OCI-LY7 (cell line): Measurements from ENCODE around the gene ATL2. TPM values are rescaled to one million over a fixed set of nuclear protein-coding genes. Genes with fewer than 3 reads are reported as not detected.

Source experiments
- BruUV-seq: library from RNA; stranded (reverse); fragments of 400-500 nt; replicated peaks from 2 replicates; lab custom pipeline; 2021; lab: Mats Ljungman, UMichigan
- CTCF ChIA-PET: fragments of 300-600 bp; sonication (Branson Sonifier 250); formaldehyde crosslinking; loops from one replicate; lab custom pipeline; 2022; ENCODE audit warnings: antibody characterized with exemption; ENCODE audit not compliant: unreplicated experiment; lab: Charles Lee
- POLR2A ChIA-PET: fragments of 300-600 bp; sonication (Branson Sonifier 250); formaldehyde crosslinking; loops from one replicate; lab custom pipeline; 2022; ENCODE audit warnings: antibody characterized with exemption; lab: Charles Lee
- DNase-seq: peaks from one replicate; pipeline ENCODE4 v3.0.0-alpha.2; 2015; ENCODE audit warnings: low spot score
- H2AFZ ChIP-seq: fragments of 200-600 bp; sonication (generic), shearing (Covaris generic); 2 replicates; pipeline ENCODE4 v1.6.1; 2014; ENCODE audit warnings: mild to moderate bottlenecking, antibody characterized with exemption, low read length, moderate library complexity
- H3K27ac ChIP-seq: fragments of 200-600 bp; sonication (generic); 2 replicates; pipeline ENCODE4 v1.5.1; 2014; ENCODE audit warnings: mixed run types, low read depth, mild to moderate bottlenecking, moderate library complexity, low read length, inconsistent platforms; ENCODE audit not compliant: poor library complexity, severe bottlenecking
- H3K36me3 ChIP-seq: fragments of 200-600 bp; sonication (generic); 2 replicates; pipeline ENCODE4 v1.6.1; 2014; ENCODE audit warnings: mild to moderate bottlenecking, antibody characterized with exemption, low read length, moderate library complexity, mixed read lengths; ENCODE audit not compliant: insufficient read depth
- H3K4me1 ChIP-seq: fragments of 200-600 bp; sonication (generic); 2 replicates; pipeline ENCODE4 v1.5.1; 2014; ENCODE audit warnings: mild to moderate bottlenecking, low read length; ENCODE audit not compliant: insufficient read depth, poor library complexity, severe bottlenecking
- H3K4me2 ChIP-seq: fragments of 200-600 bp; sonication (generic); 2 replicates; pipeline ENCODE4 v1.6.1; 2014; ENCODE audit warnings: mild to moderate bottlenecking, low read length
- H3K4me3 ChIP-seq: fragments of 200-600 bp; sonication (generic); 2 replicates; pipeline ENCODE4 v1.5.1; 2014; ENCODE audit warnings: mild to moderate bottlenecking, low read depth, low read length; ENCODE audit not compliant: poor library complexity, severe bottlenecking
- H3K79me2 ChIP-seq: fragments of 200-600 bp; sonication (generic); 2 replicates; pipeline ENCODE4 v1.6.1; 2016; ENCODE audit warnings: low read depth, mild to moderate bottlenecking, low read length, moderate library complexity, mixed read lengths; ENCODE audit not compliant: insufficient read depth
- H3K9me2 ChIP-seq: fragments of 200-600 bp; sonication (generic); 2 replicates; pipeline ENCODE4 v1.6.1; 2016; ENCODE audit warnings: mild to moderate bottlenecking, low read length, mixed read lengths; ENCODE audit not compliant: insufficient read depth
- H3K9me3 ChIP-seq: fragments of 200-600 bp; sonication (generic); 2 replicates; pipeline ENCODE4 v1.6.1; 2014; ENCODE audit warnings: mild to moderate bottlenecking, mixed run types, low read length, mixed read lengths
- H4K20me1 ChIP-seq: fragments of 200-600 bp; sonication (generic); 2 replicates; pipeline ENCODE4 v1.6.1; 2014; ENCODE audit warnings: mild to moderate bottlenecking, antibody characterized with exemption, low read length, moderate library complexity, mixed read lengths; ENCODE audit not compliant: insufficient read depth
- EZH2phosphoT487 ChIP-seq: fragments of 200-600 bp; sonication (generic); IDR thresholded peaks from 2 replicates; pipeline ENCODE4 v1.6.1; 2018; ENCODE audit warnings: low read depth, borderline replicate concordance, mild to moderate bottlenecking, mixed run types, antibody characterized with exemption, low read length, moderate library complexity, mixed read lengths
- intact Hi-C: fragments of 100-400 bp; cut with micrococcal nuclease; formaldehyde crosslinking; loops from one replicate; pipeline ENCODE4 v1.10.0; 2022; ENCODE audit not compliant: unreplicated experiment
- total RNA-seq, 2 experiments: library from RNA; depleted of rRNA in 1 of 2; stranded (reverse); fragments of >200 nt in 1 of 2; shearing (Covaris generic) in 1 of 2; gene quantifications; 2 replicates each; pipeline ENCODE4 v1.2.3, GENCODE V29; 2014 to 2022
- TF ChIP-seq, protein P1 (sequence below): fragments of 200-600 bp; sonication (generic); conservative IDR thresholded peaks from 2 replicates; pipeline ENCODE4 v1.5.1; 2014; ENCODE audit warnings: mild to moderate bottlenecking, antibody characterized with exemption, low read length, moderate library complexity, mixed read lengths

The ATL2 gene
- total RNA-seq, 2 experiments from 2014 or later = 135 to 142 TPM

DNA sequence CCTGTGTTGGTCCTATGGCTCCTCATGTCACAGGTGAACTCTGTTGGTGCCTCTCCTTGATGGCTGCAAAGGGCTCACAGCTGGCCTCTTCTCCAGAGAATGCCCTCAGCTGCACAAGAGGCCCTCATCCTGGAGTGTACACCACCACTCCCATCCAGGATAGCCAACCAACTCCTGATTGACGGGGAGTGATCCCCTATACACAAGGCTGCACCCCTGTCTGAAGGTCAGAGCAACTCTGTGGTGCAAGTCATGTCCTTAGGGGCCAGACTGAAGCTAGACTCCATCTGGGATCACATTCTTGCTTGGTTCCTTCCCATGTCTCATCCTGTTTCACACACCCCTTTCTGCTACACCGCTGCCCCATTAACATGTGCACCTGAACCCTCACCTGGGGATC lies 41.7 kb upstream of the ATL2 start:
- Histone ChIP-seq H3K9me2 (no peaks in the 10 kb centered on the region), H3K4me3 (no peak overlapping the region), H3K27ac (peak overlapping the region; percentile 93), H3K36me3 (peaks cover 3% of the 10 kb centered on the region; the same call in 1 of the 2 replicates), H3K4me1 (peaks cover 58% of the 10 kb centered on the region), H3K9me3 (no peaks in the 10 kb centered on the region; the same call in 1 of the 2 replicates), H4K20me1 (no peaks in the 10 kb centered on the region), H2AFZ (peak overlapping the region; percentile 89), H3K79me2 (no peaks in the 10 kb centered on the region), H3K4me2 (peak overlapping the region; percentile 73)
- TF ChIP-seq, protein P1, sequence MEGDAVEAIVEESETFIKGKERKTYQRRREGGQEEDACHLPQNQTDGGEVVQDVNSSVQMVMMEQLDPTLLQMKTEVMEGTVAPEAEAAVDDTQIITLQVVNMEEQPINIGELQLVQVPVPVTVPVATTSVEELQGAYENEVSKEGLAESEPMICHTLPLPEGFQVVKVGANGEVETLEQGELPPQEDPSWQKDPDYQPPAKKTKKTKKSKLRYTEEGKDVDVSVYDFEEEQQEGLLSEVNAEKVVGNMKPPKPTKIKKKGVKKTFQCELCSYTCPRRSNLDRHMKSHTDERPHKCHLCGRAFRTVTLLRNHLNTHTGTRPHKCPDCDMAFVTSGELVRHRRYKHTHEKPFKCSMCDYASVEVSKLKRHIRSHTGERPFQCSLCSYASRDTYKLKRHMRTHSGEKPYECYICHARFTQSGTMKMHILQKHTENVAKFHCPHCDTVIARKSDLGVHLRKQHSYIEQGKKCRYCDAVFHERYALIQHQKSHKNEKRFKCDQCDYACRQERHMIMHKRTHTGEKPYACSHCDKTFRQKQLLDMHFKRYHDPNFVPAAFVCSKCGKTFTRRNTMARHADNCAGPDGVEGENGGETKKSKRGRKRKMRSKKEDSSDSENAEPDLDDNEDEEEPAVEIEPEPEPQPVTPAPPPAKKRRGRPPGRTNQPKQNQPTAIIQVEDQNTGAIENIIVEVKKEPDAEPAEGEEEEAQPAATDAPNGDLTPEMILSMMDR = no peak
- TF ChIP-seq EZH2phosphoT487 = no peak
- ChIA-PET CTCF (interaction anchor here (0.9 to 1.6 kb wide), 5 partner anchors 9 to 47 kb away, joined by 3 to 5 read pairs (median 3); no protein-coding TSS in a partner anchor), POLR2A (interaction anchor here (0.7 to 2.1 kb wide), 15 partner anchors 8 to 332 kb away, joined by 3 to 9 read pairs (median 4); partner anchors contain the start of gene ATL2)
- BruUV-seq = no TSS peak
- DNase-seq = no peak
- intact Hi-C loops = loop anchor here (2.0 kb wide), 1 partner anchor 42 kb away; the partner anchor contains the start of gene ATL2

DNA sequence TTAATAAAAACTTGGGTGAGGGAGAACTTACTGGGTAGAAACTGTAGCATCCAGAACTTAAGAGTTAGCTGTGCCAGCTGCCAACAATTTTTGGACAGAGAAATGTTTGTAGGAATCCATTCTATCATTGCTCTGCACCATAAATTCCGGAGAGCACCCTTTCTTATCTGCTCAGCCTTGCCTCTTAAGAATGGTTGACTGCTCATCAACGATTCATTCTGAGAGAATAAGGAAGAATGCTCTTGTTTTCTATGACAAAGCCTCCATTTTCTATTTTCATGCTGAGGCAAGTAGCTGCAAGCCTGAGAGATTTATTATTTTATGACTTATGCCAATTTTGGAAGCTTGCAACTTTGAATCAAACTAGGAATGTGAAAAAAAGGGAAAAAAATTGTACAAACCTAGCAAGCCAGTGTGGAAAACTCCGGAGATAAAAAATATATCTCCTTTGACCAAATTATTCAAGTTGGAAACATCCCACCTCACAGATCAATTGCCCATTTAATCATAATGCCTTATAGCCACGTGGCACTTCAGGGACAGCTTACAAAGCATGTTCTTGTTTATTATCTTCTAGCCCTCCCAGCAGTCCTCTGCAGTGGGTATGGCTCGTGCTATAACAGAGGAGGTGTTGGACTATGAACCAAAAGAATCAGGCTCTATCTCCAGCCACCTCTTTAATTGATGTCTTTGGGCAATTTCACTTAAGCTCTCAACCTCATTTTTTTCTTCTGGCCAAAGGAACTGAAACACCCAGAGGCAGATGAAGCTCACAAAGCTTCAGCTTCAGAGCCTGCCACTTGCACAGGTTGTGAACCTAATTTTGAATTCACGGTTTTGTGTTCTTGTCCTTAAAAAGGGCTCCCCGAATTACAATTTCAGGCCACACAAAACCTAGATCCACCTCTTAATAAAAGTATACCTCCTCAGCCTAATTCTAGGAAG lies 40.9 kb upstream of the ATL2 start:
- TF ChIP-seq, protein P1 = no peak
- no peak for TF ChIP-seq EZH2phosphoT487
- Histone ChIP-seq H3K4me3 (no peak overlapping the region), H3K4me1 (peaks cover 59% of the 10 kb centered on the region), H3K36me3 (peaks cover 6% of the 10 kb centered on the region), H3K4me2 (peak overlapping the region; percentile 73), H3K27ac (peak overlapping the region; percentile 93), H3K9me3 (peaks cover under 1% of the 10 kb centered on the region; the same call in 1 of the 2 replicates), H3K9me2 (no peaks in the 10 kb centered on the region), H4K20me1 (no peaks in the 10 kb centered on the region), H3K79me2 (no peaks in the 10 kb centered on the region), H2AFZ (peak overlapping the region; percentile 89)
- ChIA-PET CTCF (interaction anchor here (1.2 to 1.6 kb wide), 3 partner anchors 10 to 48 kb away, joined by 3 to 4 read pairs (median 3); no protein-coding TSS in a partner anchor), POLR2A (interaction anchor here (0.7 to 3.1 kb wide), 15 partner anchors 9 to 333 kb away, joined by 3 to 11 read pairs (median 4); partner anchors contain the start of gene ATL2)
- no TSS peak for BruUV-seq
- DNase-seq = peak; percentile 63
- intact Hi-C loops = loop anchor here (2.0 kb wide), 1 partner anchor 41 kb away; the partner anchor contains the start of gene ATL2
